HG03135 (cell line): Measurements from ENCODE around the gene TVP23C.
"Not testable (repeated sequence)": the region's sequence is repeated elsewhere in the genome, so short reads cannot be mapped to it uniquely, and the experiment has no call there.

Experiments used
- ATAC-seq: cut with Tn5 transposase; IDR thresholded peaks from one replicate; pipeline ENCODE4 v1.9.1; 2021; ENCODE audit warnings: mild to moderate bottlenecking, moderate library complexity; ENCODE audit not compliant: unreplicated experiment

The TVP23C gene

DNA sequence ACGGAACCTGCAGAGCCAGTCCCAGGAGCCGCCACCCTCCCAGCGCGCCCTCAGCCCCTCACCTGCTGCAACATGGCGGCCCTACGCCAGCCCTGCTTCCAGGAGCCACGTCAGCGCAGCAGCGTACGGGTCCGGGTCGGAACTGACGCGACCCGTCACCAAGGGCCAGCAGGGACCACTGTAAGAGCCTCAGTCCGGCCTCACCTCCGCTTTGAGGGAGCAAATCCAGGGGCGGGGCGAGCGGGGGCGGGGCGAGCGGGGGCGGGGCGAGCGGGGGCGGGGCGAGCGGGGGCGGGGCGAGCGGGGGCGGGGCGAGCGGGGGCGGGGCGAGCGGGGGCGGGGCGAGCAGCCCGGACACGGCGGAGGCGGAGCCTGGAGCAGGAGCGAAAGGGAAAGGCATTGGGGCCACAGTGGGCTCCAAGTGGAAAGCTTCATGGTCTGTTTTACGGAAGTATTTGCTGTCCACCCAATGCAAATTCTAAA lies at the start of gene TVP23C:
Gene TVP23C, minus strand, starts transcription at position 109 of the 483 bp plus-strand sequence. Its CDS starts 35 bp downstream, at position 74.
- peak; percentile 66 for ATAC-seq

DNA sequence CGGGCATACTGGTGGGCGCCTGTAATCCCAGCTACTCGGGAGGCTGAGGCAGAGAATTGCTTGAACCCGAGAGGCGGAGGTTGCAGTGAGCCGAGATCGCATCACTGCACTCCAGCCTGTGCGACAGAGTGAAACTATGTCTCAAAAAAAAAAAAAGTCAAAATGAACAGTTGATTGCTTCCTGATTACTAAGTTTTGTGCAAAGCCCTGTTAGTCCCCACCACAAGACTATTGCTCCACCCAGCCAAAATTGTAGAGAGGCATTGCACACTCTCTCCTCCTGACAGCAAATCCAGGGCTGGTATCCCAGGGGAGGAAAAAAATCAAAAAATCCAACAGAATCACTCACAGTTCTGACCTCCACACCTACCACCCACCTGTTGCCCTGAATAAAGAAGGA lies 29.7 kb upstream of the TVP23C start:
- ATAC-seq, result not testable (repeated sequence)

DNA sequence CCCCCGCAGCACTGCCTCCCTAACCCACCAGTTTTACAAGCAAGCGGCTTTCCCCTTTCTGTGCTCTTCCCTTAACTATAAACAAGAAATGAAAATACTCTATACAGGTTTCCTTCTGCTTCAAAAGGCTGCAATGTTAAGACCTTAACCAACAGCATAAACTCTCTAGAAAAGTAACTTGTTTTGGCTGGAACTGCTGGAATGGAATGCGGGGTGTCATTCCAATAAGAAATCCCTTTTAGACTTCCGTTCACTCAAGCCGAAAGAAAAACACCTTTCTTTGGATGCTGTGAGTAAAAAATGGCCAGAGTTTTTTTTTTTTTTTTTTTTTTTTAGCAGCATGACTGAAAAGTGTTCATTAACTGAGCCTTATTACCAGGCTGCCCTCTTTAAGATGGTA lies 28.7 kb upstream of the TVP23C start:
- not testable (repeated sequence) for ATAC-seq

DNA sequence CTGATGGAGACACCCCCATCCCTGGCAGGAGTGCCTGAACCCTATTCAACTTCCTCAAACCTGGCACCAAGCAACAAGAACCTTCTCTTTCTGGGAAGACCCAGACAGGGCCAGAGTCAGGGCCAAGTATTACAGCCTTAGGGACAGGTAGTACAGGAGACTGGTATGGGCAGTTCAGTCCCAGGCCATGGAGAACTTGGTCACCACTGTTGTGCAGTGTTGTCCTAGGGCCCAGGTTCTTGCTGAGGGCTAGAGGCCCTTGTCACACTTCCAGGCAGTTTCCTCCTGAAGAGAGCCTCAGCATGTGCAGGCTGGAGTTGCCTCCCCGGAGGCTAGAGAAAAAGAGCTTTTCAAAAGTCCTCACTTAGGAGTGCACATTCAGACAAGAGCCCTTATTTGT lies 27.6 kb upstream of the TVP23C start:
- not testable (repeated sequence) for ATAC-seq

DNA sequence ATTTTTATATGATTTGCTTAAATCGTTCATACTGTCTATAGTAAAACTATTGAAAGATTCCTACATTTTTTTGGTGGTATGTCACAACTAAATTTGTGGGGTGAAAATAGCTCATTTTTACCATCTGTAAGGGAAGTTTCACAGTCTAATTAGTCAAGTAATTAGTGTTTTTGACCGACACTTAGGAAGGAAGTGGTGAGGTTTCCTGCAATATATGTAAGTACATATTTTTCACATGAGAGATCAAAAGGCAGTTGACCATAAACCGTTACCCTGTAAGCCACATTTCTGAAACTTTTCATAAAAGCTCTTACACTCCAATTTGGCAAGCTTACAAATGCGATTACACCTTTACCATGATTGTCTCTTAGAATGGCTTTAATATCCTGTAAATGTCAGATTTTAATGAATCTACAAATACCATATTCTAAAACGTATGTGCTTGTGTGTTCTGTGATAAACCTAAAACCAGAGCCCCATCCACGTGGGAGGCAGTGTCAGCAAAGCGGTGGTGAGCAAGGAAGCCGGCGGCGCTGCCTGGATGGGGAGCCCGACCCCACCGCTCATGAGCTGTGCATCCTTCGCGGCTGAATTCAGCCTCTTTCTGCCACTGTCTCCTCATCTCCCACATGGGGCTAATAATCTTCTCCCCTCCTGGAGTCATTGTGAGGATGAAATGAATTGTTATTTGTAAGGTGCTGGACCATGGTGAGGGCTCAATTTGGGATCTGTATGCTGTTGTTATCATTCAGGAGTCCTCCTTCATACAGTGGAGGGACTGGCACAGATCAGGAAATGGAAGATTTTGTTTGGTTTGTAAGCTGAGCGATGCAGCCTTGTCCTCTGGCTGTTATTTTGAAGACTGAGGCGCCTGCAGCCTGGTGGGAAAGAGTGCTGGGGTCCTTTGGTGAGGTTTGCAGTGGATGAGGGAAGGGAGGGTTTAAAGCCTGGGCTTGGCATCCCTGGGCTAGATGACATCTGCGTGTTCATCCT lies 26.6 kb upstream of the TVP23C start:
- ATAC-seq, result peak; percentile 63

DNA sequence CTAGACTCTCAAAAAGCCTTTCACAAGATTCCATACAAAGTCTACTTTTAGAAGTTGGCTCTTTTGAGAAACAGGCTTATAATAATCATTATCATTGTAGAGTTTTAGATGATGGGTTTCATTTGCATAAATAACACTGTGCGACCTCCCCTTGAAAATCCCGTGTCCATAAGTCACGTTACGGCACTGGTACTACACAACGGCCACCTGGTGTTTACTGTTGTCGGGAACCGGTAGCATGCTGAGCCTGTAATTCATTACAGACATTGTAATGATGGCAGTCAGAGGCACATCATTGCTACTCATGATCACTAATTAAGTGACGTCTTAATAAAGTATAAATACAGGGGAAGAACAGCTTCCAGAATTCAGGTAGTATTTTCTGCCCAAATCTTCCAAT lies 24.7 kb upstream of the TVP23C start:
- ATAC-seq, result not testable (repeated sequence)

DNA sequence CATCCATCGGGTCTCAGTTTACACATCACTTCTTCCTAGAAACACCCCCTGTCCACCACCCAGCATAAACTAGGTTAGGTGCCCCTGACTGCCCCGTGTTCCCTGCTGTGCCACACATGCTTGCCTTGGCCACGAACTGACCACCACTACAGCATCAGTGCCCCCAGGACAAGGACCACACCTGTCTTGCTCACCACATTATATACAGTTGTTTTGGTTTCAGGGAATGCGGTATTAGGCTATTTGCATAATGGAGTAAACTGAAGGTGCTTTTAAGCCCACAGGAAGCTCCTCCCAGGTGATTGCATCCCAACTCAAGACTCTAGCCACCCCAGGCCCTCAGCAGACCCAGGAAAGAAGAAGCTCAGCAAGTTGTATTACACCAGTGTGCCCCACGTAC lies 20.0 kb upstream of the TVP23C start:
- not testable (repeated sequence) for ATAC-seq

DNA sequence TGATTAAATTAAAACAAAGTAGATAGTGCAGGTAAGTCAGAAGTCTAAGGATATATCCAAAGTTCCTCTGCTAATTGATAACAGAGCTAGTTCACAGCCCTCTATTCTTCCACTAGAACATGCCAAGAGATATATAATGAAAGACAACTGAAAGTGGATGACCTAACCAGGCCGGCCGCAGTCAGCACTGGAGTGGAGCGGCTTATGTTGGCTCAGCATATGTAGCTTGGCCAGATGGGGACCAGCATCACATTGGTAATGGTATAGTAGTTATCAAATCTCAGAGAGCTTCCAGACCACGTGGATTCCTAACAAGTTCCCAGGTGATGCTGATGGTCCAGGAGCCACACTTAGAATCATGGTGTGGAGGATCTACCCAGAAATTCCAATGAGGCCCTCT lies 18.2 kb upstream of the TVP23C start:
- ATAC-seq, result not testable (repeated sequence)

DNA sequence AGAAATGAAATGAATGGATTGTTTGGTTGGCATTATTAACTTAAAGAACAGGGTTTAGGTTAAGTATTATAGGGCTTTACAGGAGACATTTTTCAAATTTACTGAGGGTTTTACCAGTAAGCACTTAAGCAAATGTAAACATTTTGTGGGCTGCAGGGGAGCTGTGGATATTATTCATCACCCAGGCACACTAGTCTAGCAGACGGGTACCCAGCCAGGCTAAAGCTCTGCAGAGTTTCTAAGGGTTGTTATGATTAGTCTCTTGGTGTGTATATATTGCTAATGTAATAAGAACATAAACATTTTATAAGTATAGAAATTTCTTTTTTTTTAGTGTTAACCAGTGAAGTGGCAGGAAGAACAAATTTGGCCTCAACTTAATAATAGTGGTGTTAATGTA lies 13.6 kb upstream of the TVP23C start:
- ATAC-seq, result not testable (repeated sequence)

DNA sequence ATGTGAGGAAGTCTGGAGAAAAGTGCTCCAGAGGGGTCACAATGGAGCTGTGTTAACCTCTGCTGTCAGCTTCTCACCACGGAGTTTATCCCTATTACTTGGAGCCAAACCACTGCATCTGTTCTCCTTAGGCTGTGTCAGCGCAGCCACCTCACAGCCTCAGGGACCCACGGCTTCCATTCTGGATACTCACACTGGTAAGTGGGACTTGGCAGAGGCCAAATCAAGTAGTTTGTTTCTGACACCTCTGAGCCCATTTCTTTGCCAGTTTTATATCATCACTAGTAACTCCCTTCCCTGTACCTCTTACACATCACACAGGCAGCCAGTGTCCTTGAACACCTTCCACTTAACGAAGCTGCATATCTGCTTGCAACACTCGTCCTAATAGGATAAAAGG lies 11.4 kb upstream of the TVP23C start:
- ATAC-seq, result not testable (repeated sequence)

DNA sequence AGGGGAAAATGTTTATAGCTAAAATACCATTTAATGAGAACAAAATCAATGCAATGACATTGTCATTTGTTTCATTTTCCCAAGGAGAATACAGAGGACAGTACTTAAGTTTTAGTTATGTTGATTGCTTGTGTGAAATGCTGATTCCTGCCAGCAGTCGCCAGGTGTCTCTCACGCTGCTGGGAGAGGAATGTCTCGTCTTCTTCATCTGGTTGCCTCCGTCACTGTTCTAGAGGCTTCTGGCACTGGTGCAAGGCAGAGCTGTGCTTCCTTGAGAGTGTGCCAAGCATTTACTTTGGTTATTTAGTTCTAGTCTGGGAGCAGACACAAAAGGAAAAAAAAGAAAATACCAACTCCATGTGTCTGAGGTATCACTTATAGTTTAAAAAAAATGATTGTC lies 10.6 kb upstream of the TVP23C start:
- not testable (repeated sequence) for ATAC-seq

DNA sequence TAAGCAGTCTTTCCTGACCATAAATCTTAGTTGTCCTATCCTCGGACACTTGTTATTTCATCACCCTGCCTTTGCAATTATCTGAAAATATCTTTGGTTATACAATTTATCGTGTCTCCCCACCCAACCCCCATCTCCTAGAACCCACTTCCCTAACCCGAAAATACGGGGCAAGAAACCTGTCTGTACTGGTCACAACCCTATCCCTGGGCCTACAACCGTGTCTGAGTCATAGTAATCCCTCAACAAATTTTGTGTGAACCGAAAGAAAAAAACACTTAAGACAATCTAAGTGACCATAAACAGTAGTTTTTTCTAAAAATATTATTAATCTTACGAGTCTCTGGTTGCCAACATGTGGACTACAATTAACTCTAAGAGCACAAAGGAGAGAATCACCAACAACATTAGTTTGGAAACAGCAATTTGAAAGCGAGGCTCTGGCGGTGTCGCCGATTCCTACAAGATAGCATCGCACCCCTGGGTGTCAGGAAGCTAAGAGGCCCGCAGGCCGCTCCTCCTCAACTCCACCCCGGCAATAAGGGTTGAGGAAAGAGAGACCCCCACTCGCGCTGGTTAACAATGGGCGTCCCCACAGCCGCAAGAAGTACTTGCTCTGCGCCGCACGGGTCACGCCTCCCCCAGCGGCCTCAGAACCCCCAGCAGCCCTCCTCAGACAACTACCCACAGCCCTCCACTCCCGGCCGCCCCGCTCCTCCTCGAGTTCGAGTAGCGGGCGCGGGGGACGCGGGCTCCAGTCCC lies 489 bp downstream of the TVP23C start:
- ATAC-seq, result peak; percentile 43

DNA sequence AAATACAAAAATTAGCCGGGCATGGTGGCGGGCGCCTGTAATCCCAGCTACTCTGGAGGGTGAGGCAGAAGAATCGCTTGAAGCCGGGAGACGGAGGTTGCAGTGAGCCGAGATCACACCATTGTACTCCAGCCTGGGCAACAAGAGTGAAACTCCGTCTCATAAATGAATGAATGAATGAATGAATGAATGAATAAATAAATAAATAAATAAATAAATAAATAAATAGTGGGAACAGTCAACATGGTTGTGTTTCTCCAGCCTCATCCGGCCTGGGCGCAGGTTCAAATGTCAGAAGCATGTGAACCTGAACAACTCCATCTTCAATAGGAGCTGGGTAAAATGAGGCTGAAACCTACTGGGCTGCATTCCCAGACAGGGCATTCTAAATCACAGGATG lies 1.8 kb downstream of the TVP23C start:
- ATAC-seq, result not testable (repeated sequence)

DNA sequence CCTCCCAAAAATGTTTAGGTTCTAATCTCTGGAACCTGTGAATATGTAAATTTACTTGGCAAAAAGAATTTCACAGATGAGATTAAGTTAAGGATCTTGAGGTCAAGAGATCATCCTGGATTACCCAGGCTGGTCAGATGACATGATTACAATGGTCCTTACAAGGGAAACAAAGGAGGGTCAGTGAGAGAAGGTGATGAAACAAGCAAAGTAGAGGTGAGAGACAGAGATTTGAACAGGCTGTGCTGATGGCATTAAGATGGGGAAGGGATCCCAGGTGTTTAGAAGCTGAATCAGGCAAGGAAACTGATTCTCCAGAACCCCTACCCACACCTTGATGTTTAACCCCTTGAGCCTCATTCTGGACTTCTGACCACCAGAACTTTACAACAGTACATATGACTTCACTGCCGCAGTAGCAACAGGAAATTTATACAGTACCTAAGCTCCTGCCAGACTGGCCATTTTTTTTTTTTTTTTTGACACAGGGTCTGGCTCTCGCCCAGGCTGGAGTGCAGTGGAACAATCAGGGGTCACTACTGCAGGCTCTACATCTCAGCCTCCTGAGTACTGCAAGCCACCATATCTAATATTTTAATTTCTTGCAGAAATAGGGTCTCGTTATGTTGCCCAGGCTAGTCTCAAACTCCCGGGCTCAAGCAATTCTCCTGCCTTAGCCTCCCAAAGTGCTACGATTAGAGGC lies 4.7 kb downstream of the TVP23C start:
- not testable (repeated sequence) for ATAC-seq

DNA sequence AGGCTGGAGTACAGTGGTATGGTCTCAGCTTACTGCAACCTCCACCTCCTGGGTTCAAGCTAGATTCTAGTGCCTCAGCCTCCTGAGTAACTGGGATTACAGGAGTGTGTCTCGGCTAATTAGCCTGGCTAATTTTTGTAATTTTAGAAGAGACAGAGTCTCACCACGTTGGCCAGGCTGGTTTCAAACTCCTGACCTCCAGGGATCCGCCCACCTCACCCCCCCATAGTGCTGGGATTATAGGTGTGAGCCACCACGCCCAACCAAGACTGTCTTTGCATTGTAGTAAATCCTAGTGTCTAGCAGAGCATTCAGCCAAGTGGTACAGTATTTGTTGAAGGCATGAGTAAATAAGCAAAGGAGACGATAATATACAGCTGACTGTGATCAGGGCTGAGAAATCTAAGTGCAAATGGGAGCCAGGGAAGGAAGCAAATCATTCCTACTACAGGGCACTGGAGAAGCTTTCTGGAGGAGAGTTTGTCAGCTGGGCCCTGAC lies 5.9 kb downstream of the TVP23C start:
- not testable (repeated sequence) for ATAC-seq

DNA sequence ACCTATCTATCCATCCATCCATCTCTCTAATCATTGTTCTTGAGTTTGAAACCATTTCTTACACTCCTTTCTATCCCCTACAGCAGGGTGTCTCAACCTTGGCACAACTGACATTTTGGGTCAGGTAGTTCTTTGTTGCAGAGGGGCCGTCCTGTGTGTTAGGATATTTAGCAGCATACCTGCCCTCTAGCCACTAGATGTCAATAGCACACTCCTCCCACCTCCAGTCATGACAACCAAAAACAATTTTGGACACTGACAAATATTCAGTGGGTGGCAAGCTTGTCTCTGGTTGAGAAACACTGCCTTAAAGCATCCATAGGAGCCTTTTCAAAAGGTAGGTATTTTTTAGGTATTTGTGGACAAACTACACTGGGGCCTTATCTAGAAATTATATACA lies 10.4 kb downstream of the TVP23C start:
- not testable (repeated sequence) for ATAC-seq

DNA sequence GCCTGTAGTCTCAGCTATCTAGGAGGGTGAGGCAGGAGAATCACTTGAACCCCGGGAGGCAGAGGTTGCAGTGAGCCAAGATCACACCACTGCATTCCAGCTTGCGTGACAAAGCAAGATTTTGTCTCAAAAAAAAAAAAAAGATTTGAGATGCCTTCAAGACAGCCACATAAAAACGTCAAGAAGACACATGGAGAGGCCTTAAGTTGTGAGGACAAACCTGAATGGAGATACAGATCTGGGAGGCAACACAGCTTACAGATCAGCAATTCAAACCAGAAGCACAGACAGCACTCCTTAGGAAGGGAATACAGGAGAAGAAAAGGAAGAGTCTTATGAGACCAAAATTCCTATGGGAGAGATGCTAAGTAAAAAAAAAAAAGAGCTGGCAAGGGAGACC lies 13.7 kb downstream of the TVP23C start:
- ATAC-seq, result not testable (repeated sequence)

DNA sequence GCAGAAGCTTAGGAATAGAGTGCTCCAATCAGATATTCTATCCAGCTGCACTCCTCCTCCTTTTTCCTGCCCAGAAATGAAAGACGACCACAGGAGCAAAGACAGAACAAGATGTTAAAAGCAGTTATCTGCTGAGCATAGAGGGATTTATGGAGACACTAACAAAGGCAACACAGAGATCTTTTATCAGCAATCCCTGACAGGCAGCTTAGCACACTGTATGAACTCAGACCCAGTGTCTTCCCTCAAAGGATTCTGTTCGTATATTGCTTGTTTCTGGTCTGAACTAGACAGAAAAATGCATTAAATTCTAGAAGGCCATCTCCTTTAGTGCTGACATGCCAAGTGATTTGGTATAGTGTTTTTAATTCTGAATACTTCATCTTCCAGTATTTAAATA lies 16.7 kb downstream of the TVP23C start:
- ATAC-seq, result not testable (repeated sequence)

DNA sequence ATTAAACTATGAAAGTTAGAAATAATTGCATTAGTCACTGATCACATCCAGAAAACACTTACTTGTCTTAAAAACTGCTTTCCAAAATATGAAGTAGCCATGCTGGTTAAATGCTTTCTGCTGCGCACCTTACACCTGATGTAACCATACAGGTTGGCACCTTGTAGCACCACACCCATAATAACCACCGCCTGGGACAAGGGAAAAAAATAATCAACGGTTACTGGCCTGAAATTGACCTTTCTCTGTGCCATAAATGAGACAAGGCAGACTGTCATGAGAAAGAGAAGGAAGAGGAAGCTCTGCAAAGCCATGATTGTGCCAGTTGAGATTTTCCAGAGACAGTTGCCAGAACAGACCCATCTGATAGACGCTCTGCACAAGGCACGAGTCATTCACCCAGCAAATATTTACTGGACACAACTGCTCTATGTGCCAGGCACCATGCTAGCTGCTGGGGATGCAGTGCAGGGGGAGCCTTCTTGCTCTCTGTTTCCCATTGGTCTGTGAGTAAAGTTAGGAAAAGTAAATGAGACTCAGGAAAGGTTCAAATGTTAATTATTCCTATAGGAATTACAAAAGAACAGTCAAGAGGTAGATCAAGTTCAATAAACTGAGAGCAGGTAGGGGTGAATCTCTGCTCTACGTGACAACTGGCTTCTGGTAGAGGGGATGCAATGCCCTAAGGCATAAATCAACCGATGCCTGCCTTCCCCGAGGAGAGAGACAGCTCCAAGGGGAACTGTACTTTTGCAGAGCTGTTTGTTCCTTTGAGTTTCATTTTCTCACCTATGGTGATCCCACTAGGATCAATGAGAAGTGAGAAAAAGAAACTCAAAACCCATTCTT lies 22.7 kb downstream of the TVP23C start:
- ATAC-seq, result not testable (repeated sequence)

DNA sequence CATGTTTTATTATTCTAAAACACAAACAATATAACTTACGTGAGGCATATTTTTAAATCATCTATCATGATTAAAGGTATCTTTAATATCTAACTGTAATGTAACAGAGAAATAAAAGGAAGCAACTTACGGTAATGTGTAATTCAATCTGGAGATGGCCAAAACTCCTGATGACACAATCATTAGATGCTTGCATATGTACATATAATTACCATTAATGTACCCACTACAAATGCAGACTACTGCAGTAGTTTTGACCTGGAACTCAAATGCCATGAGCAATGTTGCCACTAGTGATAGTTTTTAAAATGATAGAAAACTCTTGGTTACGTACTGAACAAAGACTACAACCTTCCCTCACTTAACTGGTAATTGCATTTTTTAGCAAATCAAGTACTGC lies 30.2 kb downstream of the TVP23C start:
- not testable (repeated sequence) for ATAC-seq
